GM23338 (cell line): ENCODE results near the gene EMX1.

Experiments
- EZH2phosphoT487 ChIP-seq: fragments of 200-600 bp; sonication (generic); IDR thresholded peaks from one replicate; pipeline ENCODE4 v1.8.1; 2018; ENCODE audit warnings: antibody characterized with exemption; ENCODE audit not compliant: unreplicated experiment
- POLR2AphosphoS5 ChIP-seq: IDR thresholded peaks from 2 replicates; pipeline ENCODE4 v1.6.1; 2016; ENCODE audit warnings: antibody characterized with exemption, low read depth
- STAT1 ChIP-seq: IDR thresholded peaks from one replicate; pipeline ENCODE4 v1.6.1; 2016; ENCODE audit warnings: antibody characterized with exemption; ENCODE audit not compliant: unreplicated experiment
- TF ChIP-seq, protein P1 (sequence below), 2 experiments: fragments of 200-600 bp in 1 of 2; sonication (generic) in 1 of 2; conservative IDR thresholded peaks; 2 replicates each; pipeline versions ENCODE4 v1.5.1 to v1.6.1; 2016 to 2017; ENCODE audit warnings: antibody characterized with exemption in 2 of 2, low read depth in 2 of 2, mild to moderate bottlenecking in 2 of 2, moderate library complexity in 1 of 2

DNA sequence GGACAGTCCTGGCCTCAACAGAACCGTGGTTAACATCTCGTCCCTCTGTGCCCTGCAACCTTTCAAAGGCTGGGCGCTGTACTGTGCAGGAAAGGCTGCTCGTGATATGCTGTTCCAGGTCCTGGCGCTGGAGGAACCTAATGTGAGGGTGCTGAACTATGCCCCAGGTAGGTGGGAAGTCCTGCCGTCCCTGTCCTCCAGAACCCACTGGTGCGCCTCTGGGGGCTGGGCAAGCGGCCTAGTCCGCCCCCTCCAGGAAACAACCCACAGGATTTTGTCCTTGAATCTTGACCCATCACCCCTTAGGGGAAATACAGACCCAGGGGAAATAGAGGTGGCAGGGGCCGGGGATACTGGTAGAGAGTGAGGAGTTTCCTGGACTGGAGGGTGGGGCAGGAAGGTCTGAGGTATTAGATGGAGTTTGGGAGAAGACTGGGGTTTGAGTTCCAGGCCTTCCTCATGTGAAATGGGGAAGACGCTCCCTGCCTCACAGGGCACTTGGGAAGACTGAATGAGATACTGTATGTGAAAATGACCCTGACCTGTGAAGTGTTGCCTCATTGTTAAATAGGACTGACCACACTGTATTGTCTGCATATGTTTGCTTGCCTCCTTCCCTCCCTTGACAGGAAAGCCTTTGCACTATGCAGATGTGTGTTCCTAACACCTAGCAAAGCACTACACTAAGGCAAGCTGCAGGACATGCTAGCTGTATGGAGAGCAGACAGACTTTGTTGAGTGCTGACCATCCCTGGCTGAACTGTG is 28.7 kb upstream of the EMX1 start:
- TF ChIP-seq, protein P1, sequence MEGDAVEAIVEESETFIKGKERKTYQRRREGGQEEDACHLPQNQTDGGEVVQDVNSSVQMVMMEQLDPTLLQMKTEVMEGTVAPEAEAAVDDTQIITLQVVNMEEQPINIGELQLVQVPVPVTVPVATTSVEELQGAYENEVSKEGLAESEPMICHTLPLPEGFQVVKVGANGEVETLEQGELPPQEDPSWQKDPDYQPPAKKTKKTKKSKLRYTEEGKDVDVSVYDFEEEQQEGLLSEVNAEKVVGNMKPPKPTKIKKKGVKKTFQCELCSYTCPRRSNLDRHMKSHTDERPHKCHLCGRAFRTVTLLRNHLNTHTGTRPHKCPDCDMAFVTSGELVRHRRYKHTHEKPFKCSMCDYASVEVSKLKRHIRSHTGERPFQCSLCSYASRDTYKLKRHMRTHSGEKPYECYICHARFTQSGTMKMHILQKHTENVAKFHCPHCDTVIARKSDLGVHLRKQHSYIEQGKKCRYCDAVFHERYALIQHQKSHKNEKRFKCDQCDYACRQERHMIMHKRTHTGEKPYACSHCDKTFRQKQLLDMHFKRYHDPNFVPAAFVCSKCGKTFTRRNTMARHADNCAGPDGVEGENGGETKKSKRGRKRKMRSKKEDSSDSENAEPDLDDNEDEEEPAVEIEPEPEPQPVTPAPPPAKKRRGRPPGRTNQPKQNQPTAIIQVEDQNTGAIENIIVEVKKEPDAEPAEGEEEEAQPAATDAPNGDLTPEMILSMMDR (conservative IDR thresholded peaks at IDR 0.05; ENCODE audit: low read depth in 2 of 2) = no peak
- TF ChIP-seq POLR2AphosphoS5 (no peak), STAT1 (no peak), EZH2phosphoT487 (no peak)
